NK-92 treated with Interleukin-12 subunit alpha and Interleukin-12 subunit beta, amount 100 ng/mL, for 24 hours (cell line): ENCODE measurements around the gene SAMM50.
A peak's percentile ranks its signal among the peaks of the same experiment; 100 is the strongest.
"Not testable (repeated sequence)": the region's sequence is repeated elsewhere in the genome, so short reads cannot be mapped to it uniquely, and the experiment has no call there.

Experiments
- DNase-seq: peaks from one replicate; lab custom pipeline; 2025; lab: John Stamatoyannopoulos, UW

The SAMM50 gene

GRCh38 chr22:44000123-44000522 lies 44.9 kb downstream of the SAMM50 start:
- DNase-seq = no peak

DNA sequence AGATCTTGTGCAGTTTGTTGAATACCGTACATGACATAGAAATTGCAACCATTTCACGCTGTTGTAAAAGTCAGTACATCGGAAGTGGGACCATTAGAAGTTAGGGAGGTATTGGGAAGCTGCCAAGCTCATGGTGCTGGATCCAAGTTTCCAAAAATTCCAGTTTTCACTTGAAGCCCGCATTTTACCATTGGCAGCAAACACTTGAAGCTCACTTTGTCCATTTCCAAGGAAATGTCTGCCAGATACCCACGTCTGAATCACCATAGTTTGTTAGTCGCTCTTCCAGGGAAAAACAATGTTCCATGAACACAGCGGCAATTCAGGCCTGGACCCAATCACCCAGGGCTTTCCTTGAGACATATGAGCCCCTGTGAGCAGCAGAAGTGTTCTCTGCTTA lies 46.3 kb downstream of the SAMM50 start:
- no peak for DNase-seq

DNA sequence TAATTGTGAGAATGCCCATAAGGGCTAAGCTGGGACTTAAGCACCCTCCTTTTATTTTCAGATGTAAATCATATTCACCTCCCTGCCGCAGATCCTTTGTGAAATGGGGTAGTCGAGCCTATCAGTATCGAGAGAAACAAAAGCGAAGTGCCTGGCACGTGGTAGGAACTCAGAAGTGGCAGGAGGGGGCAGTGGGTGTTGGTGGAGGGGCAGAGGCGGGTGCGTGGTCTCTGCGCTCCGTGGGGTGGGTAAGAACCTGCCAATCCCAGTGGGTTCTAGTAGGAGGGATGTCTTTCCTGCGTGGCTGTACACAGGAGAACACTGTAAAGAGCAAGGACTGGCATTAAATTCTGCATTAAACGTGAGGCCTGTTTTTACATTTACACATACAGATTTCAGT lies 47.1 kb downstream of the SAMM50 start:
- no peak for DNase-seq

DNA sequence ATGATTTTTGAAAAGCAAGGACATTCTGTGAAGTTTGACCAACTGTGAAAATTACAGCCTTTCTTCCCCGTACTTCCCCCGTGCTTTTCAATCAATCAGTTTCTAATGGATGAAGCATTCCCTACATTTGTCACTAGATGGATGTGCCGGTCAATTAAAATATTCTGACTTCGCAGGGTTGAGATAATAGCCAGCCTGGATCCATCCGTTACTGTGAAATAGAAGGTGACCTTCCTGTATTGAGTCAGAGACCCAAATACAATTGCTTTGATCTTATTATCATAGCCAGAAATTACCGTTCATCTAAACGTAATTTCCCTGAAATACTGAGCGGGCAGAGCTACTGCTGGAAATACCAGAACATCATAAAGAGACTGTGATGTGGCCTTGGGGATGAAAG lies 47.8 kb downstream of the SAMM50 start:
- DNase-seq = no peak

GRCh38 chr22:44003405-44004103 lies 48.3 kb downstream of the SAMM50 start:
- DNase-seq = no peak

GRCh38 chr22:44004104-44004460 lies 48.8 kb downstream of the SAMM50 start:
- no peak for DNase-seq

DNA sequence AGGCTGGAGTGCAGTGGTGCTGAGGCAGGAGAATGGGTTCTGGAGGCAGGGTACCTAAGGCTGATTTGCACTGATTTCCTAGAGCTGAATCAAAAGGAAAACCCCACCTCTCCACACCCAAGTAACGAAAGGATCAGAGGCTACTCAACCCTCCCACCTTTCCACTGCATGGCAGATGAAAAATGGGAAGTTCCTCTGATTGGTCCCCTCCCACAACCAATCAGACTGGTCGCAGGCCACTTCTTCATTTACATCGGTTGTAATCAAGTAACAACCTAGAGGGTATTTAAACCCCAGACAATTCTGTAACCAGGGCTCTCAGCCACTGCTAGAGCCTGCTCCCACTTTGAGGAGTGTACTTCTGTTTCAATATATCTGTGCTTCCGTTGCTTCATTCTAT lies 50.3 kb downstream of the SAMM50 start:
- DNase-seq = no peak

GRCh38 chr22:44012162-44012561 lies 56.9 kb downstream of the SAMM50 start:
- DNase-seq = no peak

GRCh38 chr22:44012591-44012990 lies 57.3 kb downstream of the SAMM50 start:
- no peak for DNase-seq

DNA sequence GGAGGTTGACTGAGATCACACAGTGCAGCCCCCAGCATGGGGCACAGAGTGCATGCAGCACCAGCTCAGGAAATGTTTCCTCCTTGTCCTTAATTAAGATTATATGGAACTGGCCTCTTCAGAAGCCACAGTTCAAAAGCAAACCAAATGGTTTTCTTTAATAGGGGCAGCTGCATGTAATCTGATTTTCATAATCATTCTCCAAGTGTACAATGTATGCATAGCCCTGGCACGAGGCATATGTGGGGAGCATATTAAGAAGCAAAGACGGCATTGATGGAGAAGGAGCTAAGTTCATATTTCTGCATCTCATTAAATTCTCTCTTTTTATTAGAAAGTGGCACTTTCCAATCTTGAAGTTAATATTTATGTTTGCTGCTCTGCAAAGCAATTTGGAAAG lies 59.0 kb downstream of the SAMM50 start:
- DNase-seq = no peak

DNA sequence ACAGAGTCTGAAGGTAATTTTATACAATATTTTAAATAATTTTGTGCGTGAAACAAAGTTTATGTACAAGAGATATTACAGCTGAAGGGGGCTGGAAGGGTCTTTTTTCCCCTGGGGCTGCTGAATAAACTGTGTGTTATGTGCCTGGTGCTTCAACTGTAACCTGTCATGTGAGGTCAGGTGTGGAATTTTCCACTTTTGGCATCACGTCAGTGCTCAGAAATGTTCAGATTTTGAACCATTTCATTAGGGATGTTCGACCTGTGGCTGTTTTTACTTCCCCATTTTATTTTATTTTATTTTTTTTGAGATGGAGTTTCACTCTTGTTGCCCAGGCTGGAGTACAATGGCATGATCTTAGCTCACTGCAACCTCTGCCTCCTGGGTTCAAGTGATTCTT lies 61.3 kb downstream of the SAMM50 start:
- DNase-seq = not testable (repeated sequence)

GRCh38 chr22:44018594-44018993 lies 63.4 kb downstream of the SAMM50 start:
- no peak for DNase-seq

DNA sequence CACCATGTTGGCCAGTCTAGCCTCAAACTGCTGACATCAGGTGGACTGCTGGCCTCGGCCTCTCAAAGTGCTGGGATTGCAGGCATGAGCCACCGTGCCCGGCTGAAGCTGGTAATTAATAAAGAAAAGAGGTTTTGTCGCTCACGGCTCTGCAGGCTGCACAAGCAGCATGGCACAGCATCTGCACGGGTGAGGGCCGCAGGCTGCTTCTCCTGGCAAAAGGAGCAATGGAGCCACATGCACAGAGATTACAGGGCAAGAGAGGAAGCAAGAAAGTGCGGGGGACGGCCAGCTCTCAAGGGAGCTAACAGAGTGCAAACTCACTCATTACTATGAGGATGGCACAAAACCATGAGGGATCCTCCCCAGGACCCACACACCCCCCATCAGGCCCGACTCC lies 64.2 kb downstream of the SAMM50 start:
- no peak for DNase-seq

DNA sequence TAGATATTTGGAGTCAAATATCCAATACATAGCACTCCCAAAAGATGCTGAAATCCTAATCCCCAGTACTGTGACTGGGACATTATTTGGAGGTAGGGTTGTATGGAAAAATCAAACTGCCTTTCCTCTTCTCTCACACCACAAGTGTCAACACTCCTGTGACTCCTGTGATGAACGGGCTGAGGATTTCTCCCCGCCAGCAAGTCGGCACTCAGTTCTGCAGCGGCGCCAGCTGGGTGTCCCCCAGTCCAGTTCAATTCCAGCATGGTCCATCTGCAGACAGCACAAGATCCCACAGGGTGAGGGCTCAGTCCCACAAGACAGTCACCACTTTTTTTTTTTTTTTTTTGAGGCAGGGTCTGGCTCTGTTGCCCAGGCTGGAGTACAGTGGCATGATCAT lies 64.6 kb downstream of the SAMM50 start:
- no peak for DNase-seq

- DNase-seq = no peak
Measured at GRCh38 chr22:44020981-44021380, 65.7 kb downstream of the SAMM50 start.

GRCh38 chr22:44023404-44024287 lies 68.4 kb downstream of the SAMM50 start:
- DNase-seq = peak; percentile 30

GRCh38 chr22:44024288-44024921 lies 69.2 kb downstream of the SAMM50 start, which contains the start of gene PARVB:
Gene PARVB (plus strand): TSS chr22:44024302. CDS start chr22:44024340, 38 bp downstream.
- DNase-seq = no peak

DNA sequence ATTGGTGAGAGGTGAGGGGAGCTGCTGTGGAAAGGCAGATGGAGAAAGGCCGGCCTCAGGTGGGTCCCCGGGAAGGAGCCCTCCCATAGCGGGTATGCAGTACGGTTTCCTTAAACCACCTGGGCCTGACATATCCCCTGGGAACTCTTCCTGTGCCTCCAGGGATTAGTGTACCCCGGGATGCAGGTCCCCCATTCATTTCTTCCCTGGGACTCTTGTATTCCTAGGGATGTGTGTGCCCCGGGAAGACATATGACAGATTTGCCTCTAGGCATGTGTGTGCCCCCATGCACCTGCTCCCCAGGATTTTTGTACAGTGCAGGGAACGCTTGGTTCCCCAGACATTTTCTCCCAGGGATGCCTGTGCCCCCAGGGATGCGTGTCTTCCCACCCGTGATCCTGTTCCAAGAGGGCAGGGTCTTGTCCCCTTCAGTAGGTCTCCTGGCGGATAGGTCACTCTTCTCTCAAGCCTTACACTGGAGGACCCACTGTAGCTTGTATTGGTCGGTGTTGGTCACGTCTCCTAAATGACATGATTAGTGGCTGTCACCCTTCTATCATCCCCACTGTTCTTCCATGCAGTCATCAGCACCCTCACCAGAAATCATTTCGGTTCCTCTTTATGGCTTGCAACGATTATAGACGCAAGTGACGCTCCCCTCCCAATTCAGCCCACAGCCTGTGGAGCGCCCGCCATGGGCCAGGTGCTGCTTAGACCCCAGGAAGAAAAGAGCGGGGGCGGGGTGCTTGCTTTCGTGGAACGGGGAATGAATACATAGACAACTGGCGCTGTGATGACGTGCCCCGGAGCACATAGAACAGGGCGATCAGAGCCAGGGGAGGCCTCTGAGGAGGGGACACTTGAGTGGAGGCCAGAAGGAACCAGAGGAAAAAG lies 70.2 kb downstream of the SAMM50 start:
- DNase-seq = no peak

GRCh38 chr22:44026066-44026629 lies 70.9 kb downstream of the SAMM50 start:
- no peak for DNase-seq

- peak; percentile 21 for DNase-seq
Measured at GRCh38 chr22:44026630-44027511, 71.6 kb downstream of the SAMM50 start.

DNA sequence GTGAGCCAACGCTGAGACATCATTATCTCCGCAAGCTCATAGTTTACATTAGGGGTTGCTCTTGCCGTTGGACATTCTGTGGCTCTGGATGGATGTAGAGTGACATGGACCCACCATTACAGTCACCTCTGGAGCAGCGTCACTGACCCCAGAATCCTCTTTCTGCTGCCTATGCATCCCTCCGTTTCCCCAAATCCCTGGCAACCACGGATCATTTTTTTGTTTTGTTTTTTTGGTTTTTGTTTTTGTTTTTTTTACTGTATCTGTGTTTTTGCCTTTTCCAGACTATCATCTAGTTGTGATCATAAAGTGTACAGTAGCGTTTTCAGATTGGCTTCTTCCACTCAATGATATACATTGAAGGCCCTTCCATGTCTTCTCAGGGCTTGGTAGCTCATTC lies 72.8 kb downstream of the SAMM50 start:
- no peak for DNase-seq
